Ramos (cell line): ENCODE data around the gene MOXD1.

ENCODE experiments used
- in situ Hi-C: fragments of 300-500 bp; cut with MboI; formaldehyde crosslinking; loops from one replicate; pipeline ENCODE4 v1.14.3; 2022; ENCODE audit warnings: low sequenced_read_pairs; ENCODE audit not compliant: unreplicated experiment

MOXD1 gene

DNA sequence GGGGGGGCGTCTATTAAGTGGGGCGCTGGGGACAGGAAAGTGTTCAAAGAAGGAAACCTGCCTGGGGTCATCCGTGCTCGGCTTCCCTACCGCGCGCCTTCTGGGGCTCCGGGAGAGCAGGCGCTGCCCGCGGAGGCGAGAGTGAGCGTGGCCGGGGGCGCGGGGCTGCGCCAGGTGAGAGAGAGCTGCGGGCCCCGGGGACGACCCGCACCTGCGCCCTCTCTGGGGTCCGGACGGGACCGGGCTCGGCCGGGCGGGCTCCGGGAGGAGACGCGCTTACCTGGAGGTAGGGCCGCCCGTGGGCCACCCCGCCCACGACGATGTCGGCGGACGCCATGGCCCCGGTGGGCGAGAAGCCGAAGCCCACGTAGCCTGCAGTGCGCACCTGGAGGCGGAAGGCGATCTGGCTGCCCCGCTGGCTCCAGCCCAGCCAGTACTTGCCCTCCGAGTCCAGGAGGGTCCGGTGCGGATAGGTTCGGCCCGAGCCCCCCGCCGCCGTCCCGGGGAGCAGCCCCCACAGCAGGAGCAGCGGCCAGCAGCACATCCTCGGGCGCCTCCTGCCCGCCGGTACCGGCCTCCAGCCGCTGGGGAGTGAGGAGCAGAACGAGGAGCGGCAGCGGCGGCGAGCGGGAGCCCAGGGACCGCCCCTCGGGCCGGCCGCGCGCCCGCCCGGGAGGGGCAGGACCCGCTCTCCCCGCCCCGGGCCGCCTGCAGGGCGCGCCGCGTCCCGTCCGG is at the start of gene MOXD1:
MOXD1 (minus strand) TSS at position 593 of the 735 bp plus-strand sequence; CDS start at position 544, 49 bp downstream.
- in situ Hi-C loops, result no loop called here

DNA sequence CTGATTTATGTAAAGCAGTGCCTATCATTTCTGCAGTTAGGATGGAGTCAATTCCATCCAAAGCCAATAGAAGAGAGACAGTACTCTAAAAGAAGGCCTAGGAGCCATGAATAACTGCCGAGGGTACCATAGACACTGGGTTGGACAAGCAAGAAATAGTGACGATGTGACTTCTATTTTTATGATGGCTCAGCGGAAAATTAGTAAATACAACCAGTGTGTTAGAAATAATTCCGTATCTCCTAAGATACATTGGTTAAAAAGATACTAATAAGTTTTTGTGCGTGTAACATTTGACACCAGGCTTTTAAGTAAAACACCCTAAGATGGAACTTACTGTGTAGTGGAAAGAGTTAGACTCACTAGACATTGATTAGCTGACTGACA is 45.6 kb upstream of the MOXD1 start:
- in situ Hi-C loops, result no loop called here

DNA sequence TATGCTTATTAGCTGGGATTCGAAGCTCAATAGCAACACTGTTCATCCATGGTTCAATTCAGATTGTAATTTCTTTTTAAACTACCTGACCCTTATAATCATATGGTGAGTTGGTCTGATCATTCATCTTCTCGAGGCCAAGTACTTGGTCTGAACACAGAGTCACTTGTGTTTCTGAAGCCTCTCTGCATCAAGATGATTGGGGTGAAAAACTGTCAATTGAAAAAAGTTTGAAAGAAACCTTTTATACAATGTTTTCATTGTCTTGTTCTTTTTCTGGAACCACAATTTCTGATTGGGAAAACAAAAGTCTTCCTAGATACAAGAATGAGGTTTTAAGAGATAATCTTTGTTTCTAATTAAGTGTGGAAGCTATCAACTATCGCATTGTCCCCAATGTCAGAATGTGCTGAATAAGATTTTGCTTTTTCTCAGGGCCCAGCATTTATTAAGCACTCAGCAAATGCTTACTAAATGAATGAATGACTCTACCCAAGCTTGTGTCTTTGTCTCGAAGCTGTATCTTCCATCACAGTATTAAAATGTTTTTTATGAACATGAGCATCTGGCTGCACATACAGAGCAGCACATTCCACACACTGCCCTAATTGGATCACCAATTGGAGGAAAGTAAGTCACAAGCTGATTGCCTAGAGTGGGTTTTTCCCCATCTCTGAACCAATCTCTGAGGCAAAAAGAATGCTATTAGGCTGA is 45.0 kb upstream of the MOXD1 start:
- in situ Hi-C loops, result no loop called here

DNA sequence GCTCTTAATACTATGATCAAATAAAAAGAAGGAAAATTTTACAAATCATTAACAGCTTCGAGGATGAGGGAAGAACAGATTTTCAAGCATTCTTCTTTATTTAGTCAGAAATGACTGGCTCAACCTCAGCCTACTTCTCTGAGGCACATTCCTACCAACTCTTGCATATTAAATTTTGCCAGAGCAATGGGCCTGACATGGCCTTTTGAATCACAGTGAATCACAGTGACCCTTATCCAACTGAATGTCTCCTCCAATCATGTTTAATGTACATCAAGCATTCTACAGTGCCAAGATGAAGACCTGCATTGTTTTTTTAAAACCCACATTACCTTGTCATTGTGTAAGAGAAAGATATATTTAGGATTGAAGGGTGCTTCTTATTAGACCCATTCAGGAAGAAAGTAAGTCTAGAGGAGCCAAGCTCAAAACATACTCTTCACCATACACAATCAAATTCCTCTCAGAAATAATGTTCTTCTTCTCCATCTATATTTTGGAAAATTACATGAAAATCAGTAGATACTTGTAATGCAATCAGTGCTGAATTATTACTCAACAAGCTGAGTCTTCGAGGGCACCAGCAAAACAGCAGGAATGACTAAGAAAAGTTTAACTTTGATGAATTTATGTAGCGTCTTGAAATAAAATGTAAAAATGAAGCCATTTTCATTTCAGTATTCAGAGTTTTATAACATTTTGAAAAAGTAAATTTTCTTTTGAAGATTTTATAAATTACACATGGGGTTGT is 44.1 kb upstream of the MOXD1 start:
- in situ Hi-C loops, result no loop called here

DNA sequence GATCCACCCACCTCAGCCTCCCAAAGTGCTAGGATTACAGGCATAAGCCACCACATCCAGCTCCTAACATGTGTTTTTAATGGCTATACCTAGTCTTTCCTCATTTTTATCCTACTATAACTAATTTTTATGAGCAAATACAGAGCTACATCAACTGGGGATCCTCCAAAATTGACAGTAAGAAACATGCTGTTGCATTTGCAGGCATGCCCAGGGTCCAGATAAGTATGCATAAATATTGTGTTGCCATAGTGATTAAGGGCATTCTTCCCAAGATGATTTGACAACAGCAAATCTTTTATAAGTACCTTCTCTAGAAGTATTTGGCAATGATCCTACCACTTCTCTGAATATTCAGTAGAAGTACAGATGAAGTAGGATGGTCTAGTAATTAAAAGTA is 41.9 kb upstream of the MOXD1 start:
- in situ Hi-C loops, result no loop called here

DNA sequence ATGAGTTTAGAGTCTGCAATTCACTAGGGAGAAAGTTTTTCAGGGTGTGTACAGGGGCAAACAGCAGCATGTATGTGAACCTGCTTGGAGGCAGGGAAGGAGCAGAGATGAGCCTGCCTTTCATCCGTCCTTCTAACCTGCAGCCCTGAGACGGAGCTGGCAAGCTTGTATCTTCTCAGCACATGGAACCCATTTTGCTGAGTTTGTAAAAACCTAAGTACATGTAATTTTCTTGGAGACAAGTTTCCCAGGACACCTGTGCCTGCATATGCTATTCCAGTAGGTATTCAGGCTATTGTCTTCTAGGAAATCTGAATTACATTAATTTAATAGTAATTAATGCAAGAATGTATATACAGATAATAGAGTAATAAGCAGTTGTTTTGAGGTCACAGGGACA is 28.8 kb upstream of the MOXD1 start:
- in situ Hi-C loops, result no loop called here

DNA sequence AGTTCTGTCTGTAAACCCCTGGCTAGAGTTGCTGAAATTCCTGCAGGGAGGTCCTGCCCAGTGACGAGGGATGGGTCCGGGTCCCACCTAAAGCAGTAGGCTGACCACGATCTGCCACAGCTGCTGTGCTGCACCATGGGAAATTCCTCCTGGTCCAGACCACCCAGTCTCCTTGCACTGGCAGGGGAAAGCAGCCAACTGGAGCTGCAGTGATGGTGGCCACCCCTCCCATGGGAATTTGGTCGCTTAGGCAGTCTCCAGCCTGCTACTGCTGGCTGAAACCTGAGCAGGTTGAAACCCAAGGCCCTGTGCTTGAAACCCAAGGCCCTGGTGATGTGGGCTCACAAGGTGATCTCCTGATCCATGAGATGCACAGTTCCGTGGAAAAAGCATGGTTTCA is 23.9 kb upstream of the MOXD1 start:
- in situ Hi-C loops, result no loop called here

DNA sequence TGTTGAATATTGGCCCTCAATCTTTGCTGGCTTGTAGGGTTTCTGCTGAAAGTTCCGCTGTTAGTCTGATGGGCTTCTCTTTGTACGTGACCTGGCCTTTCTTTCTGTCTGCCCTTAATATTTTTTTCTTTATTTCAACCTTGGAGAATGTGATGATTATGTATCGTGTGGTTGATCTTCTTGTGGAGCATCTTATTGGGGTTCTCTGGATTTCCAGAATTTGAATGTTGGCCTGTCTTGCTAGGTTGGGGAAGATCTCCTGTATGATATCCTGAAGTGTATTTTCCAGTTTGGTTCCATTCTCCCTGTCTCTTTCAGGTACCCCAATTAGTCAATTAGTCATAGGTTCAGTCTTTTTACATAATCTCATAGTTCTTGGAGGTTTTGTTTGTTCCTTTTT is 22.6 kb upstream of the MOXD1 start:
- in situ Hi-C loops, result no loop called here

DNA sequence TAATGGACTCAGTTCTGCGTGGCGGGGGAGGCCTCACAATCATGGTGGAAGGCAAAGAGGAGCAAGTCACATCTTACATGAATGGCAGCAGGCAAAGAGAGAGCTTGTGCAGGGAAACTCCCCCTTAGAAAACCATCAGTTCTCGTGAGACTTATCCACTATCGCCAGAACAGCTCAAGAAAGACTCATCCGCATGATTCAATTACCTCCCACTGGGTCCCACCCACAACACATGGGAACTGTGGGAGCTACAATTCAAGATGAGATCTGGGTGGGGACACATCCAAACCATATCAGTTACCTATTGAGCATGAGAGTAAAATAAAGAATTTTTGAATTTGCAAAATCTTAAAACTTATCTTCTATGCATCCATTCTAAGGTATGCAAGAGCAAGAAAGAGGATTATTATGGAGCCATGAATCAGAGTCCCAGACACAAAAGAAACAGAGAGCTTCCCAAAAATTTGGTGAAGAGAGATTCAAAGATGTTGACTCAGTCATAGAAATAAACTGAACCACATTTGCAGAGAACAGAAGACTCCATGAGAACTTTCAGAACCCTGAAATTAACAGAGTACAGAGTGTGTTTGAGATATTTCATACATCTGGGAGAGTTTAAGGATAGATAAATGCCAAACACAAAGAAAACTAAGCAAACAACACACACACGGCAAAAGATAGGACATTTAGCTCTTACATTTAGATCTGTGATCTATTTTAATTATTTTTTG is 17.1 kb upstream of the MOXD1 start:
- in situ Hi-C loops, result no loop called here

DNA sequence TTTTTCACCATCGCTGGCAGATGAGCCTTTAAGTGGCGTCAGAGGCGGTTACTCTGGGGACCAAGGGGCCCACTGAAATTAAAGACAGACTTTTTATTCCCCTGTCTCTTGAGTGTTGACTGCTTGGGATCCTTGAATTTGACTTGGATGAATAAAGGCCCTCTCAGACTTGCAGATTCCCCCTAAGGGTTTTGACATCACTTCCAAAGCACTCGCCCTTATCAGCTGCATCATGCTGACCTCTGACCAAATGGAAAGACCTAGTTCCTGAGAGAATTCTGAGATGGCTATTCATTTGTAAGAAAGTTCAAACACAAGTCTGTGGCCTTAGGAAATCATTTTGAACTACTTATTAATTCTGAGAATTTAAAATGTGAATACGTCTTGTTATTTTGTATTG is 13.5 kb upstream of the MOXD1 start:
- in situ Hi-C loops, result no loop called here

DNA sequence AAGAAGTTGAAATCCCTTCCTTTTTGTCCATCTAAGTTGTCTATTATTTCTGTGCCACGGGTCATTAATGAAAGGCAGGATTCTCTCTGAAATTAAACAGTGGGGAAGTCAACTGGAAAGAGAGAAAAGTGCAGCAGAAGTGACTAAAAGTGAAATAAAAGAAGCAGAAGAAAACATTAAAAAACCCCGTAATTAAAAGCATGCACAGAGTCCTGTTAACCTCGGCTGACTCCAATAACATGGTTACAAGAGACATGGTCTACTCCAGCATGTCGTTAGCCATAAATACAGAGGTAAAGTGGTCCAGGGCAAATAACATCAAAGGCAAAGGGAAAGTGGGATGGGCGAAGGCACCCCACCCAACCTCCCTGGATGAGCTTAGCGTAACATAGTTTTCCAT is 13.0 kb upstream of the MOXD1 start:
- in situ Hi-C loops, result no loop called here

DNA sequence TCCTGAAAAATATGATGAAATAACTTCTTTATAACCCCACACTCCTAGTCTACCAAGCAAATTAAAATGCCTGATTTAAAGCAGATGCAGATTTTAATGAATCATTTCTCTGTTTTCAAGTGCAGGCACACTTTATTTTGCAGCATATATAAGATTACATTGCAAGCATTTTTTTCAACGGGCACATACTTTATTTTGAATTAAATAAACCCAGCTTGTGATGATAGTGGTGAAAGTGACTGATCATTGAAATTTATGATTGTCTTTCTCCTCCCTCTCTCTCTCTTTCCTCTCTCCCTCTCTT is 12.2 kb upstream of the MOXD1 start:
- in situ Hi-C loops, result no loop called here

DNA sequence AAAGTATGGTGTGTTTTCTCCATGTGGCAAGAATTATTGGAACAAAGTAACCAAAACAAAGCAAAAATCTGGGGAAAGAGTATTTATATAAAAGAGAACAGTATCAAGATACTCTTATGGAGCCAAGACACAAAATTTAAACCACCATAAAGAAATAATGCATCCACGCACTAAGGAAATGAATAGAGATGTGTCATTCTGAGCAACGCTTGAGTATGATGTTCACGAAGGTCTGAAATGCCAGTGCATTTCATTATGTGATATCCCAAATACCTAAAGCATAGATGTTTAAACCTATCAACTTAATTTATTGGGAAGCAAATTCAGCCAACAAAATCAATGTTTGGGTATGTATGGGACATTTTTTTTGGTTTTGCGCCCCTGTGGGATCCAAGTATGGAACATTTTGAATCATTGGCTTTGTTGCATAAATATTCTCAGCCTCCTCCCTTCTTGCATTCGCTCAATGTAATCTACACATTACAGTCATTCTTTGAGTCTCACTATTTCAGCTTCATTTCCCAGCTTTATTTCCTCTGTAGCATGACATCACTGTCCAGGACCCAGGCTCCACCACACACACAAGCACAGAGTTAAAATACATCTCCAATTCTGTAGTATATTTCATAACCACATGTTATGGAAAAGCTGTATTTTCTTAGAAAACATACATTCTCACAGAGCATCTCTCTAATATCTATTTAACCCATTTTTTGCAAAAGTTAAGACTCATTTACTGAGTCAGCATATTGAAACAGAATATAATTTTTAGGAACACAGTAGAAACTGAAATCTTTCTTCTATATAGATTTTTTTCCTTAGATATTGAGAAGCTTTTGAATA is 11.6 kb upstream of the MOXD1 start:
- in situ Hi-C loops, result no loop called here

DNA sequence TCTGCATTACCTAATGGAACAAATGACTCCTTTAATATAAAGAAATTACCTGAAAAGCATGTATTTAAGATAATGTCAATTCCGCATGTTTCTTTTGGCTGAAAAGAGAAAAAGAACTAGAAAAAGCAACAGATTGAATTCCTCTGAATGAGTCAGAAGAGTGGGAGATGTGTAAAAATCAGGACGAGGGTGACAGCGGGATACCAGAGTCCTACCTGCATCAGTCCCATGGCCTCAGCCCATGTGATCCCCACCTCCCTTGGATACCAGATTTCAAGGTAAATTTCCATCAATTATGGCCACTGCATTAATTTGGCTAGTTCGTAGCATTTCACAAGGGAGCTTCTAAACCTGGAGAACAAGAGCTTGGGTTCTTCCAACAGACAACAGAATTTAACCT is 10.0 kb upstream of the MOXD1 start:
- in situ Hi-C loops, result no loop called here

DNA sequence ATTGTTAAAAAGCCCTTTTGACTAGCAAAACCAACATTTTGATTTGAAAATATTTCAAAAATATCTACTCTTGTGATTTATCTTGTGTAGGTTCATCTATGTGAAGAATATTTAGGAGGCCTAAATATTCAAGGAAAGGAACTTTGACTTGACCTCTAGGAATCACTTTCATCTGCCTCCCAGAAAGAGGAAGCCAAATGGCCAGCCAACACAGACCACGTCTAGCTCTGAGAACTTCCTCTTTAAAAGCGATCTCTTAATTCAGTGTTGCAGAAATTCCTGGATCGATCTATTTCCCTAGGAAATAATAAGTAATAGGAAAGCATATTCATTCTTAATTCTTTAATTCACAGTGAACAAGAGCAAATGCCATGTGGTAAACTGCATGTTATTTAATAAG is 9.6 kb upstream of the MOXD1 start:
- in situ Hi-C loops, result no loop called here

DNA sequence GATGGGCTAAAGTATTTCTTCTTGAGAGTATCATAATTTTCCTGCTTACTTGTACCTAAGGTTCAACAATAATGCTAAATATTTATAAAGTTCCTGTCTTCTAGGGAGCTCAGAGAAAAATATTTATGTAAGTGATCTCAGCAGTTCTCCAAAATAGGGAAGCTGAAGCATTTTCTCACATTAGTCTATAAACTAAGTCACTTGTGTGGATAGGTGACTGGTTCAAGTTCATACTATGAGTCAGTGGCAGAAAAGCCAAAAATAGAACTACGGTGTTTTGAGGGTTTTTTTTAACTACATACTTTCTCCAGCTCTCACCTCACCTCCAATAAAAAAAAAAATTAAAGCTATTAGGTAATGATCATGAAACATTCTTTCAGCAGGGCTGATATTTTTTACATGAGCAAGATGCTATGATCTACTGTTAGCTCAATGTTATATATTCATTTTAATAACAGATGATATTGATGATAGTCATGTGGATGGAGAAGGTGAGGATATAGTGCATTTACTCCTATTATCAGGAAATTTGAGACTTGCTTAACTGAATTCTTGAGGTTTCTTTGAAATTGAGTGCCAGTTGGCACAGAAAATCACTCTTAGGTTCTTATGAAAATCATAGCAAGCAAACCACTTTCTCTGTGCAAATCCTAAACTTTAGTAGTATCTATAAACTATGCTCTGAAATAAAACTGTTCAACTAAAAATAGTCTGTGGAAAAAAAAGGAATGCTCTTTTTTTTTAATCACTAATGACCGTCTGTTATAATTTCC is 4.1 kb upstream of the MOXD1 start:
- in situ Hi-C loops, result no loop called here

DNA sequence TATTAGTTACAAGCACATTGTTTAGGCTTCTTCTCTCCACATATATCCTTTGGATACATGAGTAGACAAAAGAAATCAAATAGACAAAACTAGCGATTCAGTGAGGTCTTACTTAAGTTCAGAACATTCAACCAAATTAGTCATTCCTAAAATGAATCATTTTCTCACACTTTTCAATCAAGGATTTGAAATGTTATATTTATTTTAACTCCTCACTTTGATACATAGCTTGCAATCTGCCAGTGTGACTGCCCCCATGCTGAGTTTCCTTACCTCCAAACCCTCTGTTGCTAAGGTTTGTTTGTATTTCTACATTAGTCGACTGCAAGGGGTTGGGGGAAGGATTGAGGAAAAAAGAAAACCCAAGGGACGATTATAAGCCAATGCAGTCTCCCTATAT is 3.5 kb upstream of the MOXD1 start:
- in situ Hi-C loops, result no loop called here

DNA sequence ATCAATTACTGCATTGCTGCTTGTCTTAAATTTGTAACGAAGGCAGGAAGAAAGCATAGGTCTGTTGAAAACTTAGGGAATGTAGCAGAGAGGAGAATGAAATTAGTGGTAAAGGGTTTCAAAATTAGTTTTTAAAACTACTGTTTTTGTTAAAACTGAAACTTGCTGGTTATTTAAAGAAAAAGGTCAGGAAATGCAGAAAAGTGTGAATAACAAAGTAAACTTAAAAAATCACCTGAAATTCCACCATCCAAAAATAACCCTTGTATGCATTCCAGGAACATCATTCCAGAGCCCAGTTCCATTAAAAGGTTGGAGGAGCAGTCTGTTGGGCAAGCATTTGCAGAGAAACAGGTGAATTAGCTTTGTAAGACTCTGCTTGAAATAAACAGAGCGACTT is 3.1 kb upstream of the MOXD1 start:
- in situ Hi-C loops, result no loop called here

DNA sequence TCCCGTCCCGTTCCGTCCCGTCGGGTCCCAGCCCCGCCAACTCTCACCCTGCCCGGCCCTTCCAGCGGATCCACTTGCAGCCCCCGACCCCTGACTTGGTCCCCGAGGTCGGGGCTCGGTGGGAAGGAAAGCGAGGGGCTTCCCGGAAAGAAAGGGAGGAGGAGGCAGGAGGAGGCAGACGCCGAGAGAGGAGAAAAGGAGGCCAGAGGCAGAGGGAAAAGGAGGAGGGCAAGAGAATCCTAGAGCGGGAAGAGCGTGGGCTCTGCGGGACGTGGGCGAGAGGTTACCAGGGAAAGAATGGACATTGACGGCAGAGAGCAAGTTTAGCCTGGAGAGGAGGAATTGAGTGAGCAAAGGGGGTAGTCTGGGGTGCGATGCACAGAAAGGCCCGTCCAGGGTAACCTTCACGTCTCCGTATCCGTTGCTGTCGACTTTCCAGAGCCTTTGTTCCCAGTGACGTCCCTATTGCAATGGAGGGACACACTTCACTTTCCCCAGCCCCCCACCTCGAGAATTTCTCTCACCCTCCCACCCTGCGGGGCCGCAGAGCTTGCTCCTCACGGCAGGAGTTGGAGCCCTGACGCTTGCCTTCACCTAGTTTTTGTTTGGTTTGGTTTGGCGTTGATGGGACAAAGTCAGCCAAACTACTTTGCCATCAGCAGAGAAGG is 477 bp upstream of the MOXD1 start:
- in situ Hi-C loops, result no loop called here
